GM18517 (cell line): ENCODE data around the gene PLSCR3.
A peak's percentile ranks its signal among the peaks of the same experiment; 100 is the strongest.

ENCODE experiments used
- ATAC-seq: cut with Tn5 transposase; IDR thresholded peaks from one replicate; pipeline ENCODE4 v1.9.1; 2021; ENCODE audit warnings: mild to moderate bottlenecking, moderate library complexity; ENCODE audit not compliant: unreplicated experiment

Gene PLSCR3

DNA sequence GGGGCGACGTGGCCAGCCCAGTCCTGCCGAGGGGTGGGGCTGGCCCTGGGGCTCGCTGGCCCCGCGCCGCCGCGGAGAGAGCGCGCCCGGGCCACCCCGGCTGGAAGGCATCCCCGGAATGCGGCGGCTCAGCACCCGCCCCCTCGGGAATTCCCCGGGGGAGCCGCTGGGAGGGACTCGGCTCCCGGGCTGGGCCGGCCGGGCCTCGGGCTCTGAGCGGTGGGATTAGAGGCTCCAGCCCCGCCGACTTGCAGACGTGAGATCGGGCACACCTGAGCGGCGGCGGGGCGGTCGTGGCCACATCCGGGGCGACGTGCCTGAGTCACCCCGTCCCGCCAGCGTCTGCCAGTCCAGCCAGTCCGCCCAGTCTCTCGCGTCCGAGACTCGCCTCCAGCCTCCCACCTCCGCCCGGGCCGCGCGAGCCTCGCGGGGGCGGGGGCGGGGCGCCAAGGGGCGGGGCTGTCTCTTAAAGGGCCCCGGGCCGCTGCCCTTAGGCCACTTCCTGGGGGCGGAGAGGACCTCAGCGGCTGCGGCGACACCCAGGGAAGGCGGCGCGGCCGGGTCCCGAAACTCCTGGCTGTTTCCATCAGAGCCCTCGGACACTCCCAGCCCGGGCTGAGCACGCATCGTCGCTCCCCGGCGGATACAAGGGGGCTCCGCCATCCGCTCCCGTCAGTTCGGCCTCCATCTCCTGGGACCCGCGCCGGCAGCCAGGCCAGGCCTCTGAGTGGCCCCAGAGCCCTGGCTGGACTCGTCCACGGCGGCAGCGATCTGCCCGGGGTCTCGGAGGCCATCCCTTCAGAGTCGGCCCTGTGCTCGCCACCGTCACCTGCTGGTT lies 42.4 kb downstream of the PLSCR3 start, which contains the start of gene KCTD11:
Gene KCTD11, plus strand, starts transcription at position 498 of the 838 bp plus-strand sequence.
- peak; percentile 63 for ATAC-seq

DNA sequence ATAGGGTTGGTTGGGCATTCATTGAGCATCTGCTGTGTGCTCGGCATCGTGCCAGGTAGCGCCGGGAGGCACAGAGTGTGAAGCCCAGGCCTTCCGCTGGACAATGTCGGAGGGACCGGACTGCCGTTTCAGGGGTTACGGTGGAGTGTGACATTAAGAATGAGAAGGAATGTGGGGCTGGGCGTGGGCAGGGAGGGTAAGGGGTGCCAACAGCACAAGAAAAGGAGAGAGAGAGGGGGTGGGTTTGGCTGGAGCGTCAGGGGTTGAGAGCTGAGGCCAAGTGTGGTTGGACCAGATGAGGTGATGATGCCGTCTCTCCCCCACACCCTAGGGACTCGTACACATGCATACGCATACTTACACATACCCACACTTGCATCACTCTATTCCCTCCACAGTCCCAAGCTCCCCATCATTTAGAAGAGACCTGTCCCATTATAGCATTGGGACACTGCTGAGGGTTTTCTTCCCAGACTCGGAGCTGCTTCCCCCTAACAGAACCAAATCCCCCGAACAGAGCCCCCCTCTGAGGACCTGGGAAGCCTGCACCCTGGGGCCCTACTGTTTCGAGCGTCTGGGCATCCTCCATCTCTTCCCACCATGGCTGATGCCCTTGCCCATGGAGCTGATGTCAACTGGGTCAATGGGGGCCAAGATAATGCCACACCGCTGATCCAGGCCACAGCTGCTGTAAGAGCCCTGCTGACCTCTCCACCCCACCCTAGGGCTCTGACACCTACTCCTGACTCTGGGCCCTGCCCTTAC lies 45.7 kb downstream of the PLSCR3 start:
- ATAC-seq, result no peak

DNA sequence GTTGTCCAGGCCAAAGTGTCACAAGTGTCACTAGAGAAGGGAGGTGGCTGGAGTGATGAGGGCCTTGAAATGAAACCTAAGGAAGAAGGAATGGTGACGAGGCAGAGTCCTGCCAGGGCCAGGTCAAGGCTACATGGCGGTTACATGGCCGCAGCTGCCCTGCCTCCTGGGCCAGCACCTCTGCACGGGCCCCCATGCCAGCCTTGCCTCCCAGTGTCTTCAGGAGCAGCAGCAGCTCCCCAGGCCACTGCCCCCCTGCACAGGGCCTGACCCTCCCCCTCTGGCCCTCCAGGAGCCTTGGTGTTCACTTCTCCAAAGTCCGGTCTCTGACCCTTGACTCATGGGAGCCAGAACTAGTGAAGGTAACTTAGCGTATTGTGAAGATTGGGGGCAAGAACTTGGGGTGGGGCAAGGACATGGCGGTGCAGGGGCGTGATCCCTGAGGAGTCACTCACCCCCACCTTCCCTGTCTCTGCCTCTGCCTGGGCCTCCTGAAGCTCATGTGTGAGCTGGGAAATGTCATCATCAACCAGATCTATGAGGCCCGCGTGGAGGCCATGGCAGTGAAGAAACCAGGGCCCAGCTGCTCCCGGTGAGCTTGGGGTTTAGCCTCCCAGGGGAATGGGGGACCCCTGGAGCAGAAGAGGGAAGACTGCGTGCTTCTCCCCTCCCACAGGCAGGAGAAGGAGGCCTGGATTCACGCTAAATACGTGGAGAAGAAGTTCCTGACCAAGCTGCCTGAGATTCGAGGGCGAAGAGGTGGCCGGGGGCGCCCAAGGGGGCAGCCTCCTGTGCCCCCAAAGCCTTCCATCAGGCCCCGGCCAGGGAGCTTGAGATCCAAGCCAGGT lies 46.5 kb downstream of the PLSCR3 start:
- ATAC-seq, result no peak

DNA sequence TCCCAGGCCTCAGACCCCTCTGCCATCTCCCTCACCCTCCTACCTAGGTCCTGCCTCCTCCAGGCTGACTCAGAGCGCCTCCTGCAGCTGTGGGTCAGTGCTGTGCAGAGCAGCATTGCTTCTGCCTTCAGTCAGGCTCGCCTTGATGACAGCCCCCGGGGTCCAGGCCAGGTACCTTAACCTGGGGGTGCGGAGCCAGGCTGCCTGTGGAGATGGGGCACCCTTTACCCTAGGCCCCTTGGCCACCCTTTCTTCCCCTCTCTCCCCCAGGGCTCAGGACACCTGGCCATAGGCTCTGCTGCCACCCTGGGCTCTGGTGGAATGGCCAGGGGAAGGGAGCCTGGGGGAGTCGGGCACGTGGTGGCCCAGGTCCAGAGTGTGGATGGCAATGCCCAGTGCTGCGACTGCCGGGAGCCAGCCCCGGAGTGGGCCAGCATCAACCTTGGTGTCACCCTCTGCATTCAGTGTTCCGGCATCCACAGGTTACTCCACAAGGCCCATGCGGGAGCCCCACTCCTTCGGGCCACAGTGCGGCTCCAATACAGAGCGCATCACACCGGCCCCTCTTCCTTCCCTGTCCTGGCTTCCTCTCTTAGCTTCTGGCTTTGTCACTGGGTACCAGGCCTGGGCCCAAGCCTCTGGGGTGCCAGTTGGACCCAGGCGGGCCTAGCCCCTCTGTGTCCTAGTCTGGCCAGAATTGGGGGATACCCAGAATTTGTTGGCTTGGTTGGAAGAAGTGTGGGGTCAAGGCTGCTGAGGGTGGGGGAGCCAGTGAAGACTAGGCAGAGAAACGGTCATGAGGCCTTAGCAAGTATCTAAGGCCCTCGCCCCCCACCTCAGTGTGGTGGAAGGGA lies 47.3 kb downstream of the PLSCR3 start:
- no peak for ATAC-seq

DNA sequence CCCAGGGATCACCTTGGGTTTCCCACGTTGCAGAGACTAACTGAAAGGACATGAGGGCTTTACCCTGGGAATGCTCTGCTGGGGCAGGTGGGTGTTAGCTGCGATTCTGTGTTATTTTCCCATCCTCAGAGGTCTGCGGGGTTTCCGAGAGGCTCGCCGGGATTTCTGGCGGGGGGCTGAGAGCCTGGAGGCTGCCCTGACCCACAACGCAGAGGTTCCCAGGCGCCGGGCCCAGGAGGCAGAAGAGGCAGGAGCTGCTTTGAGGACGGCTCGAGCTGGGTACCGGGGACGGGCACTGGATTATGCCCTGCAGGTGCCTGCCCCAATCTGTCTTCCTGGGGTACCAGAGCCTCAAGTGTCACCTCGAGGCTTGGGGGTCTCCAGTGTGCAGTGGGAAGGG lies 51.1 kb downstream of the PLSCR3 start:
- ATAC-seq, result no peak

DNA sequence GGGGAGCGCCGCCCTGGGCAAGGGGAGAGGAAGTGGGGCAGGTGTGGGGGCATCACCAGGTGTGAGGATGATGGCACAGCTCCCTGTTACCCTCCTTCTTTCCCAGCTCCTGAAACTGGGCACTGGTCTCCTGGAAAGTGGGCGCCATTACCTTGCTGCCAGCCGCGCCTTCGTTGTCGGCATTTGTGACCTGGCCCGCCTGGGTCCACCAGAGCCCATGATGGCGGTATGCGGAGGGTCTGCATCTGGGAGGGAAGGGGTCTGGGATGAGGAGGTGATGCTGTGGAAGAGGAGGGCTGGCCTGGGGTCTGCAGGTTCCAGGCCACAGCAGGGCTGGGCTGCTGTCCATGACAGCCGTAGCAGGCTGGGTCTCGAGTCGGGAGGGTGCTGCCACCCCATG lies 52.5 kb downstream of the PLSCR3 start:
- no peak for ATAC-seq

DNA sequence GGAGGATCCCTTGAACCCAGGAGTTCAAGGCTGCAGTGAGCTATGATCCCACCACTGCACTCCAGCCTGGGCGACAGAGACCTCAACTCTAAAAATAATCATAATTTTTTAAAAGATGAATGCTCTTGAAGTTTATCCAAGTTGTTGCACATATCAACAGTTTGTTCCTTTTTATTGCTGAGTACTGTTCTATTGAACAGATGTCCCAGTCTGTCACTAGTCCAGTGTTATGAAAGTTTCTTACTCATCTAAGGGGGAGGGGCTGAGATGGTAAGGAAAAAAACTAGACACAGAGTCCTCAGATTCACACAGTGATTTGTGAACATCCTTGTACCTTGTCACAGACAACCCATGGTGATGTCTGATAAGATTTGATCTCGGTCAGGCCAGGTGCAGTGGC lies 54.1 kb downstream of the PLSCR3 start:
- ATAC-seq, result no peak
